ENCODE measurements around the gene PXYLP1. TPM values are rescaled to one million over a fixed set of nuclear protein-coding genes. Genes with fewer than 3 reads are reported as not detected.

Gene PXYLP1
- total RNA-seq, 1 donor: 6.5 TPM

DNA sequence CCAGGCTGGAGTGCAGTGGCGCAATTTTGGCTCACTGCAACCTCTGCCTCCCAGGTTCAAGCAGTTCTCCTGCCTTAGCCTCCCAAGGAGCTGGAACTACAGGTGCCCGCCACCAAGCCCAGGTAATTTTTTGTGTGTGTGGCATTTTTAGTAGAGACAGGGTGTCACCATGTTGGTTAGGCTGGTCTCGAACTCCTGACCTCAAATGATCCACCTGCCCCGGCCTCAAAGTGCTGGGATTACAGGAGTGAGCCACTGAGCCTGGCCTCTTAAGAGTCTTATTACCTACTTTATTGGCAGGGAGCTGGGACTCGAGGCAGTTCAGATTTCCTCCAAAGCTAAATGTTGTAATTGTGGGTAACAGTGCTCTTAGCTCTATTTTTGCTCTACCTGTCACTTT is 16.4 kb downstream of the PXYLP1 start:
- Histone ChIP-seq H4K20me1 (ENCODE audit: insufficient read depth, low read length) (no peaks in the 10 kb centered on the region), H3K27ac (ENCODE audit: low read depth, low read length) (no peak overlapping the region), H3K36me3 (ENCODE audit: insufficient read depth, low read length) (no peaks in the 10 kb centered on the region), H3K4me3 (ENCODE audit: insufficient read depth, low read length) (no peak overlapping the region), H3K27me3 (ENCODE audit: insufficient read depth, low read length) (no peaks in the 10 kb centered on the region), H3K79me2 (ENCODE audit: insufficient read depth, low read length) (no peaks in the 10 kb centered on the region), H3K4me1 (ENCODE audit: insufficient read depth, low read length) (peaks cover 4% of the 10 kb centered on the region), H3K4me2 (ENCODE audit: insufficient read depth, low read length) (no peak overlapping the region), H2AFZ (ENCODE audit: low read length) (no peak overlapping the region), H3K9me3 (ENCODE audit: low read depth, low read length) (no peaks in the 10 kb centered on the region)
- TF ChIP-seq, protein P1, sequence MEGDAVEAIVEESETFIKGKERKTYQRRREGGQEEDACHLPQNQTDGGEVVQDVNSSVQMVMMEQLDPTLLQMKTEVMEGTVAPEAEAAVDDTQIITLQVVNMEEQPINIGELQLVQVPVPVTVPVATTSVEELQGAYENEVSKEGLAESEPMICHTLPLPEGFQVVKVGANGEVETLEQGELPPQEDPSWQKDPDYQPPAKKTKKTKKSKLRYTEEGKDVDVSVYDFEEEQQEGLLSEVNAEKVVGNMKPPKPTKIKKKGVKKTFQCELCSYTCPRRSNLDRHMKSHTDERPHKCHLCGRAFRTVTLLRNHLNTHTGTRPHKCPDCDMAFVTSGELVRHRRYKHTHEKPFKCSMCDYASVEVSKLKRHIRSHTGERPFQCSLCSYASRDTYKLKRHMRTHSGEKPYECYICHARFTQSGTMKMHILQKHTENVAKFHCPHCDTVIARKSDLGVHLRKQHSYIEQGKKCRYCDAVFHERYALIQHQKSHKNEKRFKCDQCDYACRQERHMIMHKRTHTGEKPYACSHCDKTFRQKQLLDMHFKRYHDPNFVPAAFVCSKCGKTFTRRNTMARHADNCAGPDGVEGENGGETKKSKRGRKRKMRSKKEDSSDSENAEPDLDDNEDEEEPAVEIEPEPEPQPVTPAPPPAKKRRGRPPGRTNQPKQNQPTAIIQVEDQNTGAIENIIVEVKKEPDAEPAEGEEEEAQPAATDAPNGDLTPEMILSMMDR (IDR thresholded peaks at IDR 0.05; ENCODE audit: extremely low read depth, low read depth, low read length): no peak
- no peak for DNase-seq (ENCODE audit: insufficient read length, low spot score, missing footprints)

DNA sequence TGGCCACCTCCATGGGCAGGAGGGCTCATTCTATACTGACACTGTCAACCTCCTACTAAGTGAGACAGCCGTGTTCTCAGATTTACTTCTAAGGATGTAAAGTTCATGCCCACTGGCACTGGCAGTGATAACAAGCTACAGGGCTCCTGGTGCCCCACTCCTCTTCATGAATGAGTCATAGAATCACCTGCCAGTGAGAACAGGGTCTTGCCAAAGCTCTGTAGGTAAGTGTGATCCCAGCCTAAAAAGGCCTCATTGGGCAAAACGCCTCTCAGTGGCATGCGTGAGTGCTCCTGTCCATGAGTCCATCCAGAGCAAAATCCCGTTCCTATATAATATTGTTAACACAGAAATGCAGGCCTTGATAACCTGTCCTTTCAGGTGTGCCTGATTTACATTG is 17.4 kb downstream of the PXYLP1 start:
- Histone ChIP-seq H2AFZ (ENCODE audit: low read length) (no peak overlapping the region), H3K27ac (ENCODE audit: low read depth, low read length) (no peak overlapping the region), H3K27me3 (ENCODE audit: insufficient read depth, low read length) (no peaks in the 10 kb centered on the region), H3K4me2 (ENCODE audit: insufficient read depth, low read length) (no peak overlapping the region), H3K9me3 (ENCODE audit: low read depth, low read length) (no peaks in the 10 kb centered on the region), H4K20me1 (ENCODE audit: insufficient read depth, low read length) (no peaks in the 10 kb centered on the region), H3K36me3 (ENCODE audit: insufficient read depth, low read length) (no peaks in the 10 kb centered on the region), H3K79me2 (ENCODE audit: insufficient read depth, low read length) (no peaks in the 10 kb centered on the region), H3K4me1 (ENCODE audit: insufficient read depth, low read length) (no peaks in the 10 kb centered on the region), H3K4me3 (ENCODE audit: insufficient read depth, low read length) (no peak overlapping the region)
- TF ChIP-seq, protein P1 (IDR thresholded peaks at IDR 0.05; ENCODE audit: extremely low read depth, low read depth, low read length): no peak
- no peak for DNase-seq (ENCODE audit: insufficient read length, low spot score, missing footprints)

DNA sequence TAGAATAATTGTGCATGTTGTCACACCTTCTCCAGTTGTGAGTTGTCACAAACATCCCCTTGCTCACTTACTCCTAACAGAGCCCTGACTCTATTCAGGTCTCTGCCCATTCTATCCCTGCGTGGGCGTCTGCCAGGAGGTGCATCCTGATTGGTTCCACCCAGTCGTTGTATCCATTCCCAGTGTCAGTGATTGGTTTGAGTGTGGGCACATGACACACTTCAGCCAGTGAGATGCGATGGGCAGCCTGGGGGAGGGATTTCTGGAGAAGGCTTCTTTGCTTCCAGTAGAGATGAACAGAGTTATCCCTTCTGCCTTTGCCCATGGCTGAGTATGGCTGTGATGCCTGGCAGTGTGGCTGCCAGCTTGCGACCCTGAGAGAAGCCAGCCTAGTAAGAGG is 18.7 kb downstream of the PXYLP1 start:
- TF ChIP-seq, protein P1 (IDR thresholded peaks at IDR 0.05; ENCODE audit: extremely low read depth, low read depth, low read length): no peak
- DNase-seq (ENCODE audit: insufficient read length, low spot score, missing footprints): no peak
- Histone ChIP-seq H4K20me1 (ENCODE audit: insufficient read depth, low read length) (no peaks in the 10 kb centered on the region), H3K9me3 (ENCODE audit: low read depth, low read length) (no peaks in the 10 kb centered on the region), H3K4me1 (ENCODE audit: insufficient read depth, low read length) (no peaks in the 10 kb centered on the region), H2AFZ (ENCODE audit: low read length) (no peak overlapping the region), H3K79me2 (ENCODE audit: insufficient read depth, low read length) (no peaks in the 10 kb centered on the region), H3K27ac (ENCODE audit: low read depth, low read length) (no peak overlapping the region), H3K27me3 (ENCODE audit: insufficient read depth, low read length) (no peaks in the 10 kb centered on the region), H3K36me3 (ENCODE audit: insufficient read depth, low read length) (no peaks in the 10 kb centered on the region), H3K4me3 (ENCODE audit: insufficient read depth, low read length) (no peak overlapping the region), H3K4me2 (ENCODE audit: insufficient read depth, low read length) (no peak overlapping the region)

DNA sequence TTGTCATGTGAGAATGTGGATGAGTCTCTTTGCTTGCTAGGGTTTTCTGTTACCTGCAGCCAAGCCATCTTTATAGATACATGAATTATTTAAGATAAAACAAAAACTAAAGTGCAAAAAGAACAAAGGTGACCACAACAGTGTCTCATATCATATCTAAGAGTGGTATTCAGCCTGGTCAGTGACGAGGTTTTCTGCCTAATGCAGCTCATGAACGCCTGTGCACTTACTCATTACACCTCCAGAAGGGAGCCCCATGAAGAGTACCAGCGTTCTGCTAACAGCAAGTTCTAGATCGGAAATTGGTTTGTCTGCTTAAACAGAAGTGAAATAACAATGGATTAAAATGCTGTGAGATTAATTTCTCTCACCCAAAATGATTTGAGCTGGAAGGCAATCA is 19.2 kb downstream of the PXYLP1 start:
- no peak overlapping the region for H3K4me3 ChIP-seq (ENCODE audit: insufficient read depth, low read length)
- H4K20me1 ChIP-seq (ENCODE audit: insufficient read depth, low read length): no peaks in the 10 kb centered on the region
- H3K79me2 ChIP-seq (ENCODE audit: insufficient read depth, low read length): no peaks in the 10 kb centered on the region
- no peak overlapping the region for H3K27ac ChIP-seq (ENCODE audit: low read depth, low read length)
- TF ChIP-seq, protein P1 (IDR thresholded peaks at IDR 0.05; ENCODE audit: extremely low read depth, low read depth, low read length): no peak
- no peak overlapping the region for H2AFZ ChIP-seq (ENCODE audit: low read length)
- H3K27me3 ChIP-seq (ENCODE audit: insufficient read depth, low read length): no peaks in the 10 kb centered on the region
- H3K4me1 ChIP-seq (ENCODE audit: insufficient read depth, low read length): no peaks in the 10 kb centered on the region
- no peak overlapping the region for H3K4me2 ChIP-seq (ENCODE audit: insufficient read depth, low read length)
- DNase-seq (ENCODE audit: insufficient read length, low spot score, missing footprints): no peak
- H3K9me3 ChIP-seq (ENCODE audit: low read depth, low read length): no peaks in the 10 kb centered on the region
- H3K36me3 ChIP-seq (ENCODE audit: insufficient read depth, low read length): no peaks in the 10 kb centered on the region

Measured in osteoblast (primary cell).